Forelimb muscle (tissue), 1 donor: ENCODE measurements around the gene C1QTNF6. TPM values are rescaled to one million over a fixed set of nuclear protein-coding genes. Genes with fewer than 3 reads are reported as not detected.
"Not testable (repeated sequence)": the region's sequence is repeated elsewhere in the genome, so short reads cannot be mapped to it uniquely, and the experiment has no call there.

Experiments
- DNase-seq: peaks from one replicate; pipeline ENCODE4 v3.0.0-alpha.2; 2013; ENCODE audit warnings: low read depth
- polyA plus RNA-seq: library from polyadenylated mRNA; unstranded; fragments of 120-200 nt; gene quantifications from one replicate; pipeline ENCODE4 v1.2.1, GENCODE V29; 2013; ENCODE audit not compliant: insufficient read length

The C1QTNF6 gene
- 14.8 TPM for polyA plus RNA-seq

DNA sequence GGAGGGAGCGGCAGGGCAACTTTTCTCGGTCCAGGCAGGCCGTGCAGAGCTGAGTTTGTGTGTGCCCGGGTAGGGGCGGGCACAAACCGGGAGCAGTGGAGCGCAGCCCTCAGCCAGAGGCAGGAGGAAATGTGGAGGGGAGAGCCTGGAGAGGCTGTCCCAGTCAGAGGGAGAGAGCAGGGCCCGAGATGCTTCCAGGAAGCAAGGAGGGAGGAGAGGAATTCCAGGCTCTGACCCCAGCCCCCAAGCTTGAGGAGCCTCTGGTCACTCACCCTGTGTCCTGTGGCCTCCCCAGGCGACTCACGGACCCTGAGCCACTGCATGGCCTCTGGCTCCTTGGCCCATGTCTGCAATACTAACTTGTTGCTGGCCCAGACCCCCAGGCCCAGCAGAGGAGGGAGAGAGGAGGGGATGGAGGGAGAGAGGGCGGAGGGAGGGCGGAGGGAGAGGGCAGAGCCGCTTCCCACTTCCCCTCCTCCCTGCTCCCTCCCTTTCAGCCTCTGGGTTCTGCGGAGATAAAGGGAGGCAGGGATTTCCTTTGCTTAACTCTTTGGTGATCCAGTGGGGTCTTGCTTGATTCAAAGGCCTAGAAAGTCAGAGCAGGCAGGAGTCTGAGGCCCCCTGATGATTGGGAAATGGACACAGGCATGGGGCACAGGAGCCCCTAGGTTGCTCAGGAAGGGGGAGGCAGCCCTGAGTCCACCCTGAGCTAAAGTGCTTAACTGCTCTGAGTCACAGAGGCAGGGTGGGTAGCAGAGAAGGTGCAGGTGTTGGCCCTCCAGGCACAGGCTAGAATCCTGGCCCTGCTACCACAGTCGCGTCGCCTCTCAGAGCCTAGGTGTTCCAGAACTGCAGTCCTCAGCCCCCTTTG lies at the start of gene C1QTNF6:
TSS of gene C1QTNF6 (minus strand) at position 357 of the 871 bp plus-strand sequence. CDS start at position 323, 34 bp downstream.
- no peak for DNase-seq

GRCh38 chr22:37235897-37236607 lies 48.0 kb upstream of the C1QTNF6 start:
- DNase-seq, result no peak

DNA sequence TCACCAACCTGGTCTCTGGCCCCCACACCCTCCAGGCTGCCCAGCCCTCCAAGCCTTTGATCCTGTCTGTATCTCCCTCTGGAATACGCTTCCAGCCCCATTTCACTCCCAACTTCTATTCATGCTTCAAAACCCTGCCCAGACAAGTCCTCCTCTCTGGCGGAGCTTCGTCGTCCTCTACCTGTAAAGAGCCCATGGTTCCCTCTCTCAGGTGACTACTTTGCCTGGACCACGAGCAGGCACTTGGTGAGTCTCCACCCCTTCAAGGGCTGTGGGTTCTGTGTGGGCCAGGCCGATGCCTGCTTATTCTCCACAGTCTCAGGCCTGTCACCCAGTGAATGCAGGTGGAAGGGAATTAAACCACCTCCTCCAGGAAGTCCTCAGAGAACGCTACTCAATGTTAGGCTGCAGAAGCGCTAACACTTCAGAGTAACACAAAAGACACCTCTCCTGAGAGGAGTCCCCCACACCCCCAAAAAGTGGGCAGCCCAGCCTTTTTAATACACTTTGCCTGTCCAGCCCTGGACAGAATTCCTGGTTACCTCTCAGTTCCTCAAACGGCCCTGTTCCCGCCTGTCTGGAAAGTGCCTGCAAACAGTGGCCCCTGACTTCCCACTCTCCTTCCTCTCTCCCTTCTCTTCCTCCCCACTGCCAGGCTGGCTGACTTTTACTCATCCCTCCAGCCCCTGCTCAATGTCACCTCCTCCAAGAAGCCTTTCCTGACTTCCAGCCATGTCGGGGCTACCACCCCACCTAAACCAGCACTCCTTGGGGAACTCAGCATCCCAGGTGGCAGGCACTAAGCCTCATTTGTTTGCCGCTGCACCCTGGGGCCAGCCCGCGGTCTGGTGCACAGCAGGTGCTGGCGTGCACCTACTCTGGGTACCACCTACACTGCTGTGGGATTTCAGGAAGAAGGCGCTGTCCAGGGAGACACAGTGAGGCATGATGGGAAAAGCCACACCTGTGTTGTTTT lies 47.0 kb upstream of the C1QTNF6 start:
- DNase-seq, result no peak

GRCh38 chr22:37233751-37234631 lies 45.9 kb upstream of the C1QTNF6 start:
- no peak for DNase-seq

GRCh38 chr22:37233371-37233750 lies 45.3 kb upstream of the C1QTNF6 start:
- DNase-seq, result not testable (repeated sequence)

- DNase-seq, result no peak
Observed at GRCh38 chr22:37232140-37232998, 44.3 kb upstream of the C1QTNF6 start.

DNA sequence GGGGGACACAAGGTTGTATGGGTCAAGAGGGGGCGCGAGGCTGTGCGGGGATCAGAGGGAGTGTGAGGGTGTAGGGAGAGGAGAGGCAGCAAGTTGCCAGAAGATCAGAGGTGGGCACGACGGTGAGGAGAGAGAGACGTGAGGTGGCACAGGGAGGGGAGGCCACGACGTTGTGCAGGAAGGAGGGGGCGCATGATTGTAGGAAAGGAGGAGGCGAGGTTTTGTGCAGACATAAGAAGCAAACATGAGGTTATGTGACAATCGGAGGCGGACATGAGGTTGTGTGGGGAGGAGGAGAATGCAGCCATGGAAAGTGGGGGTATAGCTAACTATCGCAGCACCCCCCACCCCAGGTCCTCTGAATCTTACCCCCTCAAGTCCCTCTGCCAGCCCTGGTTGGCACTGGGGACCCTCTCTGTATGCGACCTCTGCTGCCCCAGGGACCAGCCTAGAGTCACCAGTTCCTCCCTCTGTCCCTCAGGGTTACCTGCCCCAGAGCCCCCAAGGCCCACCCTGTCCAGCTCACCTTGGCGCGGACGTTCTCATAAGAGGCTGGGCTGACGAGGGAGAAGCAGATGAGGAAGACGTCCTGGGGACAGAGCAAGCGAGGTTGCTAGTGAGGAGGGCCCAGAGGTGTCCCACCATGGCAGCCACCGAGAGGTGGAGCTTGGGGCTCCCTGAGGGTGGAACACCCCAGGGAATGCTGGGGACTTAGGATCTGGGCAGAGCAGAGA lies 43.5 kb upstream of the C1QTNF6 start:
- DNase-seq, result no peak

DNA sequence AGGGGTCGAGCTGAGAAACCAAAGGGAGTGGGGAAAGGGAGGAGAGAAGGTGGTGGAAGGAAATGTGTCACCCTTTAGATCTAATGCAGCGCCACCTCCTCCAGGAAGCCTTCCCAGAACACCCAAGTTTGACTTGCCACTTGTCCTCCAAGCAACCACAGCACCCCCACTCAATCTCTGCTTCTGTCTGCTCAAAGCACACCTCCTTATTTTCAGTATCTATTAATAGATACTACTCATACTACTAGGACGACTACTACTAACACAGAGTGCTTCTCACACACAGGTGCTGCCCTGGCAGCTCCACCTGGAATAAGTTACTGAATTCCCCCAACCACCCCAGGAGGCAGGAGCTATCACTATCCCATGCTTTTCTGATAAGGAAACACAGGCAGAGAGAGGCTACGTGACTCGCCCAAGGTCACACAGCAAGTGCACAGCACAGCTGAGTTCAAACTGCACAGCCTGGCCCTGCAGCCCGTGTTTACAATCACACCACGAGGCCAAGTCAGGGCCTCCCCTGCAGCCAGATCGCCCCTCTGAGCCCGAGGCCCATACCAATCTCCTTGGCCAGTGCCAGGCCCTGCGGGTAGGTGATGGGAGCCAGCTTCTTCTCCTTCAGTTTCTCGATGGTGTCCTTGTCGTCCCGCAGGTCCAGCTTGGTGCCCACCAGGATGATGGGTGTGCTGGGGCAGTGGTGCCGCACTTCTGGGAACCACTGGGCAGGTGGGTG lies 42.8 kb upstream of the C1QTNF6 start:
- DNase-seq, result no peak

- DNase-seq, result no peak
Observed at GRCh38 chr22:37229805-37230672, 42.0 kb upstream of the C1QTNF6 start.

GRCh38 chr22:37229012-37229804 lies 41.2 kb upstream of the C1QTNF6 start:
- no peak for DNase-seq

DNA sequence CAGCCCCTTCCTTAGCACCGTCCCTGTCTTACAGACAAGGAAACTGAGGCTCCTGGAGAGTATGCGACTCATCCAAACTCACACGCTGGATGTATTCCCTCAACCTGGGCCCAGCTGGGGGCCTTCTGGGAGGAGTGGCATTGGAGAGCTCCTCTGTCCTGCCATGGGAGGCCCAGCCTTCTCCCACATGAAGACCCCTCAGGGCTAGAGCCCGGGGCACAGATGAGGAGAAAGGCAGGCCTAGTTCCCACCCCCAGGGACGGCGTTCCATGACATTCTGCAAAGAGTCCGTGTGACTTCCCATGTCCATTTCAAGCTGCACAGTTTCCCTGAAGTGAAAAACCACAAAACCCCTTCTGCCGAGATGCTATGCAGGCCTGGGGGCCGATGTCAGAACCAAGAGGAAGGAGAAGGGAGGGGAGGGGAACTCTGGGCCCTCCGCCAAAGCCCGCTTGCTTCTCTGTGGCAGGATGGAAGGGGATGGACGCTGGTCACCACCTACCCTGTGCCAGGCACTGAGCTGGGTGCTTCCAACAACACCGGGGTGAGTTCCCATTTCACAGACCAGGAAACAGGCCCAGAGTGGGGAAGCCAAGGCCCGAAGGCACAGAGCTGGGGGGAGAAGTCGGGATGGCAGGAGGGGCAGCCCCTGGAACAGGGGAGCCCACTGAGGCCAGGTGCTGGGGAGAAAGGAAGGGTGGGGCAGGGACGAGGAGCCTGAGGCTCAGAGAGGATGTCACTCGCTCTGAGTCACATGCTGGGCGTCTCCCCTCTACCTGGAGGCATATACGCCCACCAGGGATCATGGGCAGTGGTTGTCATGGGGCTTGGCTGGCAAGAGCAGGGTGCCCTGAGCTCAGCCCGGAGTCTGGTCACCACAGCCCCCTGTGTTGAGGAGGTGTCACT lies 40.3 kb upstream of the C1QTNF6 start:
- DNase-seq, result no peak

DNA sequence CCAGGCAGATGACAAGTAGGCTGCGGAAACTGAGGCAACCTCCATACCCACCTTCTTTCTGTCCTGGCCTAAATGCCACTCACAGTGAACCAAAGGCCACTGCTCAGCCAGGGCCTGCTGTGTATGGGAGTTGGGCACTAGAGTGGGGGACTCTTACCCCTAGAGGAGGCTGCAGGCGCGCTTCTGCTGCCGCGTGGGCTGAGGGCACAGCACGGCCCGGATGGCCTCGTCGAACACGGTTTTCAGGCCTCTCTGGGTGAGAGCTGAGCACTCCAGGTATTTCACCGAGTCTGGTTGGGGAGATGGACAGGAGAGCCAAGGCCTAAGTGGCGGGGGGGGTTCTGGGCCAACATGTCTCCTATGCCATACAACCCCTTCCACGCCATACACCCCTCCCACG lies 38.5 kb upstream of the C1QTNF6 start:
- DNase-seq, result no peak

- DNase-seq, result no peak
Observed at GRCh38 chr22:37226087-37226486, 38.0 kb upstream of the C1QTNF6 start.

- DNase-seq, result no peak
Observed at GRCh38 chr22:37225481-37225880, 37.4 kb upstream of the C1QTNF6 start.

DNA sequence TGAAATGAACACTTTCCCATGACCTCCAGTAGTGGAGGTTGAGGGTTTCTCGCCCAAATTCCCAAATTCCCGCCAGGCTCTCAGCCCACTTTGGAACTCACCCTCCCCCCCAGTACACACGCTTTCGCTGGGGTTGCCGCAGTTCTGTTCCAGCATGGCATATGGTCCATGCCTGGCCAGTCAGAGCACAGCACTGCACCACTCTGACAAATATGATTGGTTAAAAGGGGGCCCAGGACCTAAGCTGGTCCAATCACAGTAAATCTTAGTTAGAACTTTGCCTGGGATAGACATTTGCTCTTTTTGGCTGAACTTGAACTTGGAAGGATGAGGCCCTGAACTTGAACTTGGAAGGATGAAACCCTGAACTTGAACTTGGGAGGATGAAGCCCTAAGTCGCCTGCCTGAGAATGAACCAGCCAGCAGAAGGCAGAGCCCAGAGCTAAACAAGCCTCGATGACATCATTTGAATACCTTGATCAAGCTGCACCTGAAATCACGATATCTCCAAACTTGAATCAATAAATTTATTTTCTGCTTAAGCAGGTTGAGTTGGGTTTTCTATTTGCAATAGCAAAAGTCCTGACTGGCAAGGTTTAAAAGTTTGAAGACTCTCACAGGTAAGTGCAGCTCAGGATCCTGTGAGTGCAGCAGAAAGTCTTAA lies 36.8 kb upstream of the C1QTNF6 start:
- DNase-seq, result no peak
